HG03457 (cell line): Measurements from ENCODE around the gene SLC7A14.
"Not testable (repeated sequence)": the region's sequence is repeated elsewhere in the genome, so short reads cannot be mapped to it uniquely, and the experiment has no call there.

Experiments
- ATAC-seq: cut with Tn5 transposase; IDR thresholded peaks from one replicate; pipeline ENCODE4 v1.9.1; 2021; ENCODE audit warnings: moderate number of reproducible peaks; ENCODE audit not compliant: unreplicated experiment

The SLC7A14 gene

GRCh38 chr3:170594528-170594927, 8.7 kb upstream of the SLC7A14 start:
- ATAC-seq, result no peak

GRCh38 chr3:170593634-170594033, 7.8 kb upstream of the SLC7A14 start:
- no peak for ATAC-seq

GRCh38 chr3:170589113-170589512, 3.2 kb upstream of the SLC7A14 start:
- no peak for ATAC-seq

- no peak for ATAC-seq
Measured at GRCh38 chr3:170585008-170585936, 603 bp downstream of the SLC7A14 start.

- ATAC-seq, result no peak
Measured at GRCh38 chr3:170584585-170585007, 1.3 kb downstream of the SLC7A14 start.

- ATAC-seq, result no peak
Measured at GRCh38 chr3:170579646-170580045, 6.2 kb downstream of the SLC7A14 start.

GRCh38 chr3:170572665-170573253, 13.1 kb downstream of the SLC7A14 start:
- peak; percentile 96 for ATAC-seq

GRCh38 chr3:170567598-170567997, 18.3 kb downstream of the SLC7A14 start:
- not testable (repeated sequence) for ATAC-seq

GRCh38 chr3:170566413-170566812, 19.5 kb downstream of the SLC7A14 start:
- no peak for ATAC-seq

- ATAC-seq, result no peak
Measured at GRCh38 chr3:170565495-170565894, 20.4 kb downstream of the SLC7A14 start.

- ATAC-seq, result peak; percentile 6
Measured at GRCh38 chr3:170564664-170565063, 21.2 kb downstream of the SLC7A14 start.

GRCh38 chr3:170563712-170564423, 22.0 kb downstream of the SLC7A14 start:
- ATAC-seq, result peak; percentile 87

- ATAC-seq, result no peak
Measured at GRCh38 chr3:170562080-170562479, 23.8 kb downstream of the SLC7A14 start.

GRCh38 chr3:170560717-170561382, 25.0 kb downstream of the SLC7A14 start:
- no peak for ATAC-seq

- ATAC-seq, result no peak
Measured at GRCh38 chr3:170560296-170560695, 25.6 kb downstream of the SLC7A14 start.

GRCh38 chr3:170558427-170558826, 27.4 kb downstream of the SLC7A14 start:
- ATAC-seq, result no peak

GRCh38 chr3:170555329-170555728, 30.5 kb downstream of the SLC7A14 start:
- ATAC-seq, result no peak

- no peak for ATAC-seq
Measured at GRCh38 chr3:170553788-170554757, 31.8 kb downstream of the SLC7A14 start.

GRCh38 chr3:170551252-170551651, 34.6 kb downstream of the SLC7A14 start:
- no peak for ATAC-seq

GRCh38 chr3:170542704-170543103, 43.2 kb downstream of the SLC7A14 start:
- ATAC-seq, result no peak
